SHP77 treated with DMSO at 0.1 percent for 48 hours (cell line): ENCODE data around the gene CHAD.

Source experiments
- DNase-seq: peaks from one replicate; lab custom pipeline; 2025; lab: John Stamatoyannopoulos, UW

Gene CHAD

DNA sequence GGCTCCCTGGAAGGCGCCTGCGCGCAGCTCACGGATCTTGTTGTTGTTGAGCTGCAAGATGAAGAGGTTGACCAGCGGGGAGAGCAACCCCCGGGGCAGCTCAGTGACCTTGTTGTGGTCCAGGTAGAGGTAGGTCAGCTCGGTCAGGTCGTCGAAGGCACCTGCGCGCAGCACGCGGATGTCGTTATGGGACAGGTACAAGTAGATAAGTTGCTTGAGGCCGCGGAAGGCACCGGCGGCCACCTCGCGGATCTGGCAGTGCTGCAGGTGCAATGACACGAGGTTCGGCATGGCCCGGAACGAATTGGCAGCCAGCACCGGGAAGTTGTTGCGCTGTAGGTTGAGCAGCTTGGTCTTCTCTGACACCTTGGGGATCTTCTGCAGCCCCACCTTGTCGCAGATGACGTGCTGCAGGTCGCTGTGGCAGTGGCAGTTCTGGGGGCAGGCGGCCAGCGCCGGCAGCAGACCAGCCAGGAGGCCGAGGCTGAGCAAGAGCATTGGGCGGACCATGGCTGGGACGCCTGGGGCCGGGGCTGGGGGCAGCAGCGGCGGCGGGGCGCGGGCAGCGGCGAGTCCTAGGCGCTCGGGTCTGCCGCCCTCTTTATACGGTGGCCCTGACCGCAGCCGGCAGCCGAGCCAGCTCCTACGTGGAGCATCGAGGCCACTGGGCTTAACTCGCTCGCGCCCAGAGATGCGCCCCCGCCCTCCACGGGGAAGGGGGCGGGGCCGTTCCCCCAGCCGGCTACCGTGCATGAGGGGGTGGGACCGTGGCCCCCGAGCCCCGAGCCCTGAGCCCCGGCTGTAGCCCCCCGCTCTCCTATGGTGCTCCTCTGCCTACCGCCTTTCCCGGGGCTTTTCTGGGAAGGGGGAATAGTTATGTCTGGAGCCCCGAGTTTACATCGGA is at the start of gene CHAD:
TSS of gene CHAD (minus strand) at position 577 of the 904 bp plus-strand sequence. CDS start at position 510, 67 bp downstream.
- DNase-seq: no peak

- DNase-seq: no peak
These were observed 49.1 kb upstream of the CHAD start for GRCh38 chr17:50517504-50518383.

DNA sequence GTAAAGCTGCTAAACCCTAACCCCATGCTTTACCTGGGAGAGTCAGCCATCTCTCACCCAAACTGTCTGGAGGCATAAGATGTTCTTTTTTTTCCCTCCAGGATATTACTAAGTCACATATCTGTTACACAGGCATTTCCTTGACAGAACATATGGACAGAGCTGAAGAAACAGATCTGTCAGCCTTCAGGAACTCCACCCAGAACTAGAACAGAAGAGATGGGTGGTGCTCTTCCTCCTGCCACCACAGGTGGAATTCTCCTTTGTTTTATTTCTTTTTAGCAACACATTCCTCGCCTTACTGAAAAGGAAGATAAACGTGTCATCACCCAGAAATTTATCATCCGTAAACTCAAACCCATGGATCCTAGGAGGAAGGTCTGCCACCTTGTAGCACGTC is 48.3 kb upstream of the CHAD start:
- no peak for DNase-seq

- DNase-seq: no peak
These were observed 46.4 kb upstream of the CHAD start for GRCh38 chr17:50514936-50515702.

DNA sequence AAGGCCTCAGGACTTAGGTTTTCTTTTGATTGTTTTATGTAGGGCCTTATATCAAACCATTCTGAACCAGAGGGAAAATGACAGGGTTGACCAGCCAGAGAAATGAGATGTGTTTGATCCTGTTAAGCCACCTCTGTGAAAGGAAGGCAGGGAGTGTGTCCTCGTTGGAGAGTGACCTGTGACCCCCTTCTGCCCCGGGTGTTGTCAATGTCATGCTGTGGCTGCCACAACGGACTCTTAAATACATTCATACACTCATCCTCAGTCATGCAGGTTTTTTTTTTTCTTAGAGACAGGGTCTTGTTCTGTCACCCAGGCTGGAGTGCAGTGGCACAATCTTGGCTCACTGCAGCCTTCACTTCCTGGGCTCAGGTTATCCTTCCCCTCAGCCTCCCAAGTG is 45.7 kb upstream of the CHAD start:
- DNase-seq: no peak

GRCh38 chr17:50513495-50513894 is 44.8 kb upstream of the CHAD start:
- DNase-seq: no peak

DNA sequence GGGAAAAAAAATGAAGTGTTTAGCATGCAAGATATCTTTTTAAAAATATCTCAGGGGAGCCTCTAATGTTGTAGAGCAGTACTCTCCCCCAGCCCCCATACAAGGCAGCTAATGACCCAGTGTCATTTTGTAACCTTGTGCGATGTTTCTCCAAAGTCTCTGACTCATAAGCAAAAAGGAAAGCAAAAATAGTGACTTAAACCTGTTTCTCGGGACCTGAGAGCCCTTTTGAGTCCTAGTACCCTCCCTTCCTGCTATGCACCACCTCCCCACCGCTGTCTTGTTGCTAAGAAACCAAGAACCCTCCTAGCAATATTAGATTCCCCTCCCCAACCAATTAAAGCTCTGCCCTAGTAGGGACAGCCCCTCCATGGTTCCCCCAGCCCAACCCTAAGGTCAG is 42.4 kb upstream of the CHAD start:
- DNase-seq: no peak

DNA sequence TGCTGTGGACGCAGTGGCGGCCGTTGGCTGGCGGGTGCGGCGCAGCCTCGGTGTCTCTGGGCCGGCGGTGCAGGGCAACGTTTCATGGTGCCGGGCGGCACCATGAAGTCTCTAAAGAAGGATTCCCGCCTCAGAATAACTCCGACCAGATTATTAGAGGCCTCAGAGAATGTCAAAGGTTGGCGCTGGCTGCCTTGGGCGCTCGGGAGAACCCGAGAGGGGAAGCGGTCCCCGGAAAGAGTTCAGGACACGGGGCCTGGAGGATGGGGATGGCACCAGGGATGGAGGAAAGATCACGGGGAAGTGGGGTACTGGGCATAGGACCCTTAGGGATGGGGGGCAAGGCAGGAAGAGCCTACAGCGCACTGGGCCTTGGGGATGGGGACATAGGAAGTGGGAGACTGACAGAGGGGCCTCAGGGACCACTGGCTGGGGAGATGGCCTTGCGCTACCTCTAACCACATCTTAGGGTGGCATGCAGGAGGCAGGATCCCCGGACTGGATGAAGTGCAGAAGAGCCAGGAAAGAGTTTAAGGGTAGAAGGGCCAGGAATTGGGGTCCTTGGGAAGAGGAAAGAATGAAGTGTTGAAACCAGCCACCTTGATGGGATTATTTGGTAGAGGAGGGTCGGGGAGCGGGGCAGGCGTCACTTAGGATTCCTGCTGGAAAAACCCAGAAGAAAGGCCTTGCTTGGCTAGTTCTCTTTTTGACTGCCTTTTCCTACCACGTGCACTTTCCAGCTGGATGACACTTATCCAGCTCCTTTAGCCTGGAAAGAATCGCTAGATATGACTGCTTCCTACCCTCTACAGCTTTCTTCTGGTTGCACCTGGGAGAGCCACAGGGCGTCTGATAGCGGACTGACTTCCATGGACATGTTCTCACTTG is 40.1 kb upstream of the CHAD start:
- no peak for DNase-seq

GRCh38 chr17:50507871-50508572 is 39.3 kb upstream of the CHAD start, which contains the start of gene MYCBPAP:
Gene MYCBPAP (plus strand): TSS chr17:50508439. CDS start chr17:50508675, 236 bp downstream.
- peak; percentile 50 for DNase-seq

DNA sequence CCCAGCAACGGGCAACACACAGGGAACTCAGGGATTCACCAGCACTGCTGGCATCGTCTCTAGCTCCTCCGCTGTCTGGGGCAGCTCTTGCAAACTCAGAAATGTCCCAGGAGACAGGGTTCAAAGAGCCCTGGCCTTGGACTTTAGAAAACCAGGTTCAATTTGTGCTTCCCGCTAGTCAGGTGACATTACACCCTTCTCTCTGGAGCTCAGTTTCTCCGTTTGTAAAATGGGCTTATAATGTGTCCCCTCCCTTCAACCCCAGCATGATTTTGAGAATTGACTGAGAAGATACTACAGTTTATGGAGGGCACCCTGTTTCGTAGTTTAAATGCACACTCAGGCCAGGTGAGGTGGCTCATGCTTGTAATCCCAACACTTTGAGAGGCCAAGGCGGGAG is 37.6 kb upstream of the CHAD start:
- DNase-seq: no peak

DNA sequence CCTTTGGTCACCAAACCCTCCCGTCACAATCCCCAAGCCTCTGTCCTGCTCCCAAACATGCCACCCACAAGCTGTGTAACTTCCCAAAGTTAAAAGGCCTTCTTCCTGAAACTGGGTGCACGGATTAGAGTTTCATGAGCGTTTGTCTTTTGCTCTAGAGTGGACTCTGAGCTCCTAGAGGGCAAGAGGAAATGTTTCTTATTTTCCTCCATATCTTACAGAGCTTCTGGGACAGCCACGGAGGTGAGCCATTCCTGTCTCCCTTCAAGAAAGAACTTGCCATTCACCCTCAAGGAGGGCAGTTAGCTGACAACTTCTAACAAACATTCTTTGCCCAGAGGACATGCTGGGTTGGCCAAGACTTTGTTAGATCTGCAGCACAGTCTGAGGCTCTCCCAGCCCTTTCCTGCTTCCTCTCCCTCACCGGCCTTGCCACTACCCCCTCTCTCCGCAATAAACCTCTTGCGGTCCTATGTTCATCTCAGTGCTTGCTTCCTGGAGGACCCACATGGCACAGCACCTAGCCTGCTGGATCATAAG is 37.0 kb upstream of the CHAD start:
- no peak for DNase-seq

- no peak for DNase-seq
These were observed 33.8 kb upstream of the CHAD start for GRCh38 chr17:50502301-50502990.

DNA sequence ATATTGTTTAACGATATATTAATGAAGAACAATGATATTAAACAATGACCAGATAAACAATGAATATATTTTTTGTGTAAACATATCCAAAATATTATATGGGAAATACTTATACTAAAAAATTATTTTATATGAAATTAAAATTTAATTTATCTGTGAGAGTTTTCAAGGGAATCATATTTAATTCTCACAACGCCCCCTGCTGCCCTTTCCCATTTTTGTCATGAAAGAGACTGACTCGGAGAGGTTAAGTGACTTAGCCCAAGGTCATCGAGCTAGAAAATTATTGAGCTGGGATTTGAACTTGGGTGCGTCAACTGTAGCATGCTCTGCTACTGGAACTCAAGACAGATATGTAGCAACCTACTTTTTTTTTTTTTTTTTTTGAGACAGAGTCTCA is 32.4 kb upstream of the CHAD start:
- no peak for DNase-seq

- DNase-seq: no peak
These were observed 31.0 kb upstream of the CHAD start for GRCh38 chr17:50499721-50500120.

- DNase-seq: no peak
These were observed 30.6 kb upstream of the CHAD start for GRCh38 chr17:50499270-50499669.

DNA sequence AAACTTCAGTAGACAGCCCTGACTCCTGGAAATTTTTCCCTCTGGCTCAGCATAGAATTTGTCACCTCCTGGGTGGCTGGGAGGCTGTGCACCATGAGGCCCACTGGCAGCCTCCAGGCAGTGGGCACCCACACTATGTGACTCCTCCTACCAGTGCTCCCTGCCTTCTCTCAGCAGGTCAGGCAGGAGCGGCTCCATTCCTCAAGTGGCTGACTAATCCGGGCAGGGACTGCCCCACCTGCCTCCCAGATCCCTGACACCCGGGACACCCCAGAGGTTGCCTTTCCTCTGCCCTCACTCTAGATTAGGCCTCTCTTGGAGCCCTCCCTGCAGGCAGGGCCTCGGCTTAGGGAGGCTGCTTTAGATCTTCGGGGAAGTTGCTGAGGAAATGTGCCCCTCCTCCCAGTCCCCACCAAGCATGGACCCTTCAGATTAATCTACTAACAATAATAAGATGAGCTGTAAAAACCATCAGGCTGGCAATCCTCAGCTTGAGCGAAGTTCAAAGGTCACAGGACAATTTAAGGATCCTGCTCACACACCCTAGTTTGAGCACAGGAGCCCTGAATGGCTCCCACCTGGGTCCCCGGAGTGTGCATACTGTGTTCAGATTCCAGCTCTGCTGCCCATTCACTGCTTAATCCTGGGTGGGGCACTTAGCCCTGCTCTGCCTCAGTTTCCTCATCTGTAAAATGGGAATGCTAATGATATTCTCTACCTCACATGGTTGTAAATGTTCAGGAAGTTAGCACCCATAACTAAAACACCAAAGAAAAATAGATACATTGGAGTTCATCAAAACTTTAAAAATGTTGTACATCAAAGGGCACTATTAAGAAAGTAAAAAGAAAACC is 29.6 kb upstream of the CHAD start:
- no peak for DNase-seq

DNA sequence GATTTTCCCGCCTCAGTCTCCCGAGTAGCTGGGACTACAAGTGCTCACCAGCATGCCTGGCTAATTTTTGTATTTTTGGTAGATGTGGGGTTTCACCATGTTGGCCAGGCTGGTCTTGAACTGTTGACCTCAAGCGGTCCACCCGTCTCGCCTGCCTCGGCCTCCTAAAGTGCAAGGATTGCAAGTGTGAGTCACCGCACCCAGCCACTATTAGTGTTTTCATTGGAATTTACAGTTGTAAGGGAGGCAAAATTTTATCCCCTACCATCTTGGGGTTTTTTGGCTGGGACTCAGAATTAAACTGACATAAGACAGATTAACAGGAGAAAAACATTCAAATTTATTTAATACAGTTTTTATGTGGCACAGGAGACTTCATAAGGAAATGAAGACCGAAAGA is 27.2 kb upstream of the CHAD start:
- DNase-seq: no peak

DNA sequence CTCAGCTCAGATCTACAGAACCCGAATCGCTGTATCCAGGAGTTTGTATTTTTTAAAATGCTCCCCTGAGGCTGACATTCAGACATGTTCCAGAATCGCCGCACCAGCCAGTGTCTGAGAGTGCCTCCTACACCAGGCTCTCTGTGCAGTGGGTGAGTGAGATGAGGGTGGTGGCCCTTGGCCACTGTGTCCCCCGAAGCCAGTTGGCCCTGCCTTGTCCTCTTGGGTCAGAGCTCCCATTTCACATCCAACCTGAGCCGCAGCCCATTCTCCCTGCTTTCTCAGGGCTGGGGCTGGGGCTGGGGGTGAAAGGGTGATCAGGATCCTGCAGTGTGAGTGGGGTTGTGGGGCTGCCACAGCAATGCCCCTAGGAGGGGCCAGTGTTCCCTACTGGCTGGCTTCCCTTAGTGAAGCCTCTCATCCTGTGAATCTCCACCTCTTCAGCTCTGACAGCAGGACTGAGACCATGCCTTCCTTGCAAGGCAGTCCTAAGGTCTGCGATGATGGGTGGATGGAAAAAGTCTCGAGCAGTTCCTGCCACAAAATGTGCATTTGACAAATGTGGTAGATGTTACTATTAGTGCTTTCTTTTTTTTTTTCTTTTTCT is 26.6 kb upstream of the CHAD start:
- DNase-seq: no peak
